A549 (cell line): Measurements from ENCODE around the gene SLC16A2. TPM values are rescaled to one million over a fixed set of nuclear protein-coding genes. Genes with fewer than 3 reads are reported as not detected.
A peak's percentile ranks its signal among the peaks of the same experiment; 100 is the strongest.

Experiments
- ATAC-seq, 2 experiments: fragments of 200-7000 bp in 1 of 2; fragments of >200 bp in 1 of 2; cut with Nextera tagmentation in 1 of 2; cut with Tn5 transposase in 1 of 2; 3 replicates each; pipeline versions ENCODE4 v1.8.0 to v1.9.1; 2018 to 2020; ENCODE audit warnings: mild to moderate bottlenecking in 1 of 2, moderate library complexity in 1 of 2
- CTCF ChIA-PET: fragments of 300-600 bp; sonication (Branson Sonifier 250); formaldehyde crosslinking; extraction: SDS; loops from one replicate; lab custom pipeline; 2021; ENCODE audit warnings: antibody characterized with exemption, inconsistent platforms; lab: Yijun Ruan, JAX
- POLR2A ChIA-PET: fragments of 350-600 bp; formaldehyde crosslinking; extraction: SDS; loops from one replicate; lab custom pipeline; 2021; ENCODE audit warnings: antibody characterized with exemption, inconsistent platforms; lab: Yijun Ruan, JAX
- DNase-seq, 2 experiments: peaks; one replicate each; pipeline versions ENCODE4 v3.0.0 to v3.0.0-alpha.2; 2011 to 2016; ENCODE audit warnings: low read depth in 1 of 2, low spot score in 1 of 2
- FAIRE-seq: peaks from 2 replicates; lab custom pipeline; 2011; peaks lifted over from hg19 to GRCh38; lab: Jason Lieb, UNC
- H3K27ac ChIP-seq, 2 experiments: fragments of >200 bp; sonication (Bioruptor Twin); formaldehyde crosslinking; 3 replicates each; pipeline ENCODE4 v1.5.1; 2016 to 2017
- H3K4me1 ChIP-seq: fragments of >200 bp; sonication (Bioruptor Twin); formaldehyde crosslinking; 3 replicates; pipeline ENCODE4 v1.6.1; 2016
- H3K4me2 ChIP-seq: fragments of >200 bp; sonication (Bioruptor Twin); formaldehyde crosslinking; 3 replicates; pipeline ENCODE4 v1.6.1; 2016
- H3K4me3 ChIP-seq: fragments of >200 bp; sonication (Bioruptor Twin); formaldehyde crosslinking; 3 replicates; pipeline ENCODE4 v1.5.1; 2016
- H3K9me3 ChIP-seq: fragments of >200 bp; sonication (Bioruptor Twin); formaldehyde crosslinking; 3 replicates; pipeline ENCODE4 v1.6.1; 2016
- ATOH8 ChIP-seq: fragments of 250-450 bp; sonication (Bioruptor Pico); IDR thresholded peaks from 2 replicates; pipeline ENCODE4 v1.5.0; 2020; ENCODE audit warnings: low read depth, mild to moderate bottlenecking, moderate library complexity
- BCL3 ChIP-seq: fragments of >200 bp; sonication (Bioruptor Twin); formaldehyde crosslinking; IDR thresholded peaks from 3 replicates; pipeline ENCODE4 v1.6.1; 2016
- CBX8 ChIP-seq: fragments of 200-600 bp; sonication (generic); IDR thresholded peaks from 2 replicates; pipeline ENCODE4 v1.6.1; 2016
- E2F6 ChIP-seq: IDR thresholded peaks from 2 replicates; pipeline ENCODE4 v1.6.1; 2012; ENCODE audit warnings: low read depth, borderline replicate concordance
- ELK1 ChIP-seq: fragments of 150-350 bp; IDR thresholded peaks from 2 replicates; pipeline ENCODE4 v1.6.1; 2014; ENCODE audit warnings: low read depth, mild to moderate bottlenecking, low read length
- FOSB ChIP-seq: fragments of 250-450 bp; sonication (Bioruptor Pico); IDR thresholded peaks from 2 replicates; pipeline ENCODE4 v1.5.0; 2020; ENCODE audit warnings: mild to moderate bottlenecking, moderate library complexity
- HDAC2 ChIP-seq: fragments of 200-600 bp; sonication (generic); IDR thresholded peaks from 2 replicates; pipeline ENCODE4 v1.6.1; 2016
- HEYL ChIP-seq: fragments of 250-450 bp; sonication (Bioruptor Pico); IDR thresholded peaks from 2 replicates; pipeline ENCODE4 v1.8.0; 2021; ENCODE audit warnings: mild to moderate bottlenecking, moderate library complexity
- HOXB13 ChIP-seq: fragments of 250-450 bp; sonication (Bioruptor Pico); IDR thresholded peaks from 2 replicates; pipeline ENCODE4 v1.5.0; 2020; ENCODE audit warnings: low read depth, mild to moderate bottlenecking, moderate library complexity
- MAFK ChIP-seq: fragments of 450-650 bp; IDR thresholded peaks from 2 replicates; pipeline ENCODE4 v1.6.1; 2014; ENCODE audit not compliant: partially characterized antibody
- MYC ChIP-seq: IDR thresholded peaks from 2 replicates; pipeline ENCODE4 v1.6.1; 2012; ENCODE audit warnings: mild to moderate bottlenecking, inconsistent platforms, low read length, improper control_type of control experiment, borderline replicate concordance
- NR3C1 ChIP-seq: fragments of >200 bp; sonication (Bioruptor Twin); formaldehyde crosslinking; IDR thresholded peaks from 3 replicates; pipeline ENCODE4 v1.6.1; 2017
- RFX5 ChIP-seq: fragments of 450-650 bp; IDR thresholded peaks from 2 replicates; pipeline ENCODE4 v1.7.1; 2014; ENCODE audit warnings: antibody characterized with exemption, mild to moderate bottlenecking, moderate library complexity
- RNF2 ChIP-seq: fragments of 200-600 bp; sonication (generic); IDR thresholded peaks from 2 replicates; pipeline ENCODE4 v1.6.1; 2016; ENCODE audit warnings: low read depth, mild to moderate bottlenecking, antibody characterized with exemption, moderate library complexity, borderline replicate concordance
- SREBF2 ChIP-seq: fragments of 450-650 bp; IDR thresholded peaks from 2 replicates; pipeline ENCODE4 v1.6.1; 2014; ENCODE audit warnings: mild to moderate bottlenecking, moderate library complexity
- TP53 ChIP-seq: fragments of 250-450 bp; sonication (Bioruptor Pico); IDR thresholded peaks from 2 replicates; pipeline ENCODE4 v1.5.0; 2021; ENCODE audit warnings: mild to moderate bottlenecking, moderate library complexity
- ZSCAN20 ChIP-seq: fragments of 250-450 bp; sonication (Bioruptor Pico); IDR thresholded peaks from 2 replicates; pipeline ENCODE4 v1.8.0; 2022; ENCODE audit warnings: mild to moderate bottlenecking, moderate library complexity
- WGBS: methylation state at CpG from one replicate; pipeline ENCODE4 v1.1.6; 2017; ENCODE audit errors: missing lambda C conversion rate; 5-methylcytosine and 5-hydroxymethylcytosine counted together
- polyA plus RNA-seq, 4 experiments: library from polyadenylated mRNA; depleted of rRNA in 3 of 4; stranded (reverse); fragments of >200 nt; fragmentation: RNase III in 1 of 4; extraction: RNeasy Plus Mini Kit Qiagen cat#74134 plus additional on column Dnase treatment in 1 of 4; gene quantifications; 2 replicates in 3 of 4; 3 replicates in 1 of 4; pipeline ENCODE4 v1.2.3, GENCODE V29; 2011 to 2017
- small RNA-seq, 6 experiments: library from RNA; depleted of rRNA; stranded (forward); fragments of <200 nt; gene quantifications; one replicate each; pipeline ENCODE3, GENCODE V24; 2012
- TF ChIP-seq, protein P1 (sequence below): fragments of 450-650 bp; IDR thresholded peaks from 2 replicates; pipeline ENCODE4 v1.6.1; 2014; ENCODE audit warnings: antibody characterized with exemption
- TF ChIP-seq, protein P2 (sequence below): IDR thresholded peaks from 2 replicates; pipeline ENCODE4 v1.6.1; 2012

The SLC16A2 gene
- polyA plus RNA-seq, 2 of the 4 experiments (the other 2 are of a cell fraction): 9.7 to 19.2 TPM

DNA sequence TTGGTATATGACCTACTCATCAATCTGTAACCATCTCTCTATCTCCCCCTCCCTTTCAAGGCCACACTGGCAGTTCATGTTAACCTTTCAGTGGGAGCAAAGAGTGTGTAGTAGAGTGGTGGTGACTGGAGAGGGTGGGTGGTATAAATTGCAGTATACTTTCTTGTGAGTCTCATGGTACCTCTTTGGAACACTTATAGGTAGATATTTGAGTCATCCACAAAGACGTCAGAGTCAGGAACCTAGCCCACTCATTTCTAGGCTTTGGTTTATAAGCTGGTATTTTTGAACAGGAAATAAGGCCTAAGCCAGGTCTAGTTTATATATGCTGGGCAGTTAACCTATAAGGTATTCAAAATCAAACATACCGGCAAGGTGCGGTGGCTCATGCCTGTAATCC is 156.8 kb downstream of the SLC16A2 start:
- Histone ChIP-seq H3K4me3 (no peak overlapping the region), H3K27ac (no peak overlapping the region), H3K4me1 (no peaks in the 10 kb centered on the region), H3K4me2 (no peak overlapping the region), H3K9me3 (no peaks in the 10 kb centered on the region)
- FAIRE-seq: no peak
- no peak; a peak in 1 of 6 replicates for ATAC-seq
- WGBS: 89% methylated on average over 3 of the region's 3 CpGs
- POLR2A ChIA-PET: no interaction called here
- TF ChIP-seq RFX5 (no peak), E2F6 (no peak), MAFK (no peak), TP53 (CRISPR knock-in tag) (no peak), HOXB13 (CRISPR knock-in tag) (no peak), SREBF2 (no peak), NR3C1 (no peak), BCL3 (no peak), ZSCAN20 (CRISPR knock-in tag) (no peak), RNF2 (no peak), HDAC2 (no peak), ATOH8 (no peak), CBX8 (no peak), MYC (no peak)
- TF ChIP-seq, protein P1, sequence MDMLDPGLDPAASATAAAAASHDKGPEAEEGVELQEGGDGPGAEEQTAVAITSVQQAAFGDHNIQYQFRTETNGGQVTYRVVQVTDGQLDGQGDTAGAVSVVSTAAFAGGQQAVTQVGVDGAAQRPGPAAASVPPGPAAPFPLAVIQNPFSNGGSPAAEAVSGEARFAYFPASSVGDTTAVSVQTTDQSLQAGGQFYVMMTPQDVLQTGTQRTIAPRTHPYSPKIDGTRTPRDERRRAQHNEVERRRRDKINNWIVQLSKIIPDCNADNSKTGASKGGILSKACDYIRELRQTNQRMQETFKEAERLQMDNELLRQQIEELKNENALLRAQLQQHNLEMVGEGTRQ: no peak
- TF ChIP-seq, protein P2, sequence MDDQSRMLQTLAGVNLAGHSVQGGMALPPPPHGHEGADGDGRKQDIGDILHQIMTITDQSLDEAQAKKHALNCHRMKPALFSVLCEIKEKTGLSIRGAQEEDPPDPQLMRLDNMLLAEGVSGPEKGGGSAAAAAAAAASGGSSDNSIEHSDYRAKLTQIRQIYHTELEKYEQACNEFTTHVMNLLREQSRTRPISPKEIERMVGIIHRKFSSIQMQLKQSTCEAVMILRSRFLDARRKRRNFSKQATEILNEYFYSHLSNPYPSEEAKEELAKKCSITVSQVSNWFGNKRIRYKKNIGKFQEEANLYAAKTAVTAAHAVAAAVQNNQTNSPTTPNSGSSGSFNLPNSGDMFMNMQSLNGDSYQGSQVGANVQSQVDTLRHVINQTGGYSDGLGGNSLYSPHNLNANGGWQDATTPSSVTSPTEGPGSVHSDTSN: no peak
- CTCF ChIA-PET: no interaction called here
- no peak for DNase-seq

- WGBS: 72% methylated on average over 3 of the region's 3 CpGs
- no peak overlapping the region for H3K4me2 ChIP-seq
- H3K4me1 ChIP-seq: no peaks in the 10 kb centered on the region
- ATAC-seq (no peak), FAIRE-seq (peak; percentile 78), DNase-seq (no peak)
- H3K4me3 ChIP-seq: no peak overlapping the region
- ChIA-PET CTCF (no interaction called here), POLR2A (no interaction called here)
- no peaks in the 10 kb centered on the region for H3K9me3 ChIP-seq
- TF ChIP-seq RNF2 (no peak), HDAC2 (no peak), MAFK (no peak), SREBF2 (no peak), FOSB (no peak), MYC (no peak), CBX8 (no peak), ELK1 (no peak), HEYL (no peak)
- H3K27ac ChIP-seq: no peak overlapping the region
Observed at GRCh38 chrX:74579597-74580198, 158.4 kb downstream of the SLC16A2 start.

Small RNAs within 50 kb of the gene (small RNA-seq; reads per million reads assigned to genes)
- gene RN7SL790P: 0 reads per million in 6 experiments

Other genes with a start within 250 kb of the SLC16A2 start
- not detected in 2 replicates for gene ZCCHC13, start 117.3 kb upstream of the SLC16A2 start, polyA plus RNA-seq (2011; rRNA removed)
- not detected in 3 replicates for gene ZCCHC13, start 117.3 kb upstream of the SLC16A2 start, polyA plus RNA-seq (2017; fragmentation: RNase III; extraction: RNeasy Plus Mini Kit Qiagen cat#74134 plus additional on column Dnase treatment)
- 31.4 and 35.3 TPM in 2 replicates for gene RLIM, start 193.1 kb downstream of the SLC16A2 start, polyA plus RNA-seq (2011; rRNA removed)
- gene RLIM, start 193.1 kb downstream of the SLC16A2 start, polyA plus RNA-seq (2017; fragmentation: RNase III; extraction: RNeasy Plus Mini Kit Qiagen cat#74134 plus additional on column Dnase treatment): 18.2 to 19.2 TPM (median 18.7 TPM) in 3 replicates